ENCODE results near the gene TSSK6. TPM values are rescaled to one million over a fixed set of nuclear protein-coding genes. Genes with fewer than 3 reads are reported as not detected.

Gene TSSK6
- total RNA-seq, 2 donors from 2014 or later = 1.5 to 3.6 TPM

- TF ChIP-seq, protein P1, sequence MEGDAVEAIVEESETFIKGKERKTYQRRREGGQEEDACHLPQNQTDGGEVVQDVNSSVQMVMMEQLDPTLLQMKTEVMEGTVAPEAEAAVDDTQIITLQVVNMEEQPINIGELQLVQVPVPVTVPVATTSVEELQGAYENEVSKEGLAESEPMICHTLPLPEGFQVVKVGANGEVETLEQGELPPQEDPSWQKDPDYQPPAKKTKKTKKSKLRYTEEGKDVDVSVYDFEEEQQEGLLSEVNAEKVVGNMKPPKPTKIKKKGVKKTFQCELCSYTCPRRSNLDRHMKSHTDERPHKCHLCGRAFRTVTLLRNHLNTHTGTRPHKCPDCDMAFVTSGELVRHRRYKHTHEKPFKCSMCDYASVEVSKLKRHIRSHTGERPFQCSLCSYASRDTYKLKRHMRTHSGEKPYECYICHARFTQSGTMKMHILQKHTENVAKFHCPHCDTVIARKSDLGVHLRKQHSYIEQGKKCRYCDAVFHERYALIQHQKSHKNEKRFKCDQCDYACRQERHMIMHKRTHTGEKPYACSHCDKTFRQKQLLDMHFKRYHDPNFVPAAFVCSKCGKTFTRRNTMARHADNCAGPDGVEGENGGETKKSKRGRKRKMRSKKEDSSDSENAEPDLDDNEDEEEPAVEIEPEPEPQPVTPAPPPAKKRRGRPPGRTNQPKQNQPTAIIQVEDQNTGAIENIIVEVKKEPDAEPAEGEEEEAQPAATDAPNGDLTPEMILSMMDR (IDR thresholded peaks at IDR 0.05) = no peak
- H3K4me3 ChIP-seq = no peak overlapping the region
- no peaks in the 10 kb centered on the region for H3K27me3 ChIP-seq (replicated peaks; ENCODE audit: insufficient read depth)
- no peaks in the 10 kb centered on the region for H3K4me1 ChIP-seq (ENCODE audit: control insufficient read depth in 1 of 2, low read depth in 2 of 2)
- H3K36me3 ChIP-seq = no peaks in the 10 kb centered on the region
- no peak for ATAC-seq (ENCODE audit: insufficient number of reproducible peaks, low FRiP score, low read depth)
- H3K27ac ChIP-seq = no peak overlapping the region
- no peaks in the 10 kb centered on the region for H3K9me3 ChIP-seq
- DNase-seq (ENCODE audit: low spot score) = no peak
Observed at GRCh38 chr19:19547674-19548336, 32.5 kb upstream of the TSSK6 start.

DNA sequence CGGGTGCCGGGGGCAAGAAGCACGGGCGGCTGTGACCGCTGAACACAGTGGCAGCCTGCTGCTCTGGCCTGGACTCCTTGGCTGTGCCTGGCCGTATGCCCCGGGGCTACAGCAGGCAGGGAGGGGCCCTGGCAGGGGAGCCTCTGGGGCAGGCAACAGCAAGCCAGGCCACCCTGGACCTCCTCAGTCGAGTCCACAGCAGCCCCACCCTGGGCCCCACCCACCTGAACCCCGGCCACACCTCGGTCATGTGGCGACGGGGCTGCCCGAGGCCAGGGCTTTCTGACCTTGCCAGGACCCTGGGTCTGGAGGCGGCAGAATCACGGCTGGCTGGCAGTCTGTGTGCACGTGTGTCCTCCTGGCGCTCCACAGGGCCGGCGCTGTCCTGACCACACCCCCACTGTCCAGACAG lies 31.4 kb upstream of the TSSK6 start:
- Histone ChIP-seq H3K4me1 (ENCODE audit: control insufficient read depth in 1 of 2, low read depth in 2 of 2) (no peaks in the 10 kb centered on the region), H3K36me3 (no peaks in the 10 kb centered on the region), H3K27ac (no peak overlapping the region), H3K27me3 (replicated peaks; ENCODE audit: insufficient read depth) (no peaks in the 10 kb centered on the region), H3K4me3 (no peak overlapping the region), H3K9me3 (no peaks in the 10 kb centered on the region)
- TF ChIP-seq, protein P1 (IDR thresholded peaks at IDR 0.05) = no peak
- ATAC-seq (ENCODE audit: insufficient number of reproducible peaks, low FRiP score, low read depth) (no peak), DNase-seq (ENCODE audit: low spot score) (no peak)

- H3K4me1 ChIP-seq (ENCODE audit: control insufficient read depth in 1 of 2, low read depth in 2 of 2) = peaks cover 0 to 5% of the 10 kb centered on the region in 2 donors
- no peaks in the 10 kb centered on the region for H3K36me3 ChIP-seq
- TF ChIP-seq, protein P1 (IDR thresholded peaks at IDR 0.05) = no peak
- DNase-seq (ENCODE audit: low spot score) (no peak), ATAC-seq (ENCODE audit: insufficient number of reproducible peaks, low FRiP score, low read depth) (no peak)
- H3K27ac ChIP-seq = no peak overlapping the region
- H3K27me3 ChIP-seq (replicated peaks; ENCODE audit: insufficient read depth) = no peaks in the 10 kb centered on the region
- H3K9me3 ChIP-seq = no peaks in the 10 kb centered on the region
- no peak overlapping the region for H3K4me3 ChIP-seq
Observed at GRCh38 chr19:19545707-19546106, 30.4 kb upstream of the TSSK6 start.

DNA sequence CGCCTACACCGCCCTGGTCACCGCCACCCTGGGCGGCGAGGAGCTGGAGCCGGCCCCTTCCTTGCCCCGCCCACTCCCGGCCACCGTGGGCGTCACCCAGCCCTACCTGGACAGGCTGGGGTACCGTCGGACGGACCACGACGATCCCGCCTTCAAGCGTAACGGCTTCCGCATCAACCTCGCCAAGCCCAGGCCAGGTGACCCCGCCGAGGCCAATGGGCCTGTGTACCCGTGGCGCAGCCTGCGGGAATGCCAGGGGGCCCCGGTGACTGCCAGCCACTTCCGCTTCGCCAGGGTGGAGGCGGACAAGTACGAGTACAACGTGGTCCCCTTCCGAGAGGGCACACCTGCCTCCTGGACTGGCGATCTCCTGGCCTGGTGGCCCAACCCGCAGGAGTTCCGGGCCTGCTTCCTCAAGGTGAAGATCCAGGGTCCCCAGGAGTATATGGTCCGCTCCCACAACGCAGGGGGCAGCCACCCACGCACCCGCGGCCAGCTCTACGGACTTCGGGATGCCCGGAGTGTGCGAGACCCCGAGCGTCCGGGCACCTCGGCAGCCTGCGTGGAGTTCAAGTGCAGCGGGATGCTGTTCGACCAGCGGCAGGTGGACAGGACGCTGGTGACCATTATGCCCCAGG lies 29.7 kb upstream of the TSSK6 start:
- H3K36me3 ChIP-seq = no peaks in the 10 kb centered on the region
- DNase-seq (ENCODE audit: low spot score) = no peak
- no peak for ATAC-seq (ENCODE audit: insufficient number of reproducible peaks, low FRiP score, low read depth)
- TF ChIP-seq, protein P1 (IDR thresholded peaks at IDR 0.05) = no peak
- H3K4me3 ChIP-seq = no peak overlapping the region
- no peaks in the 10 kb centered on the region for H3K27me3 ChIP-seq (replicated peaks; ENCODE audit: insufficient read depth)
- H3K27ac ChIP-seq = no peak overlapping the region
- H3K4me1 ChIP-seq (ENCODE audit: control insufficient read depth in 1 of 2, low read depth in 2 of 2) = peaks cover 0 to 9% of the 10 kb centered on the region in 2 donors
- H3K9me3 ChIP-seq = no peaks in the 10 kb centered on the region

- H3K9me3 ChIP-seq = no peaks in the 10 kb centered on the region
- no peak overlapping the region for H3K27ac ChIP-seq
- DNase-seq (ENCODE audit: low spot score) (no peak), ATAC-seq (ENCODE audit: insufficient number of reproducible peaks, low FRiP score, low read depth) (no peak)
- H3K27me3 ChIP-seq (replicated peaks; ENCODE audit: insufficient read depth) = no peaks in the 10 kb centered on the region
- TF ChIP-seq, protein P1 (IDR thresholded peaks at IDR 0.05) = no peak
- H3K4me1 ChIP-seq (ENCODE audit: control insufficient read depth in 1 of 2, low read depth in 2 of 2) = peaks cover 0 to 12% of the 10 kb centered on the region in 2 donors
- H3K4me3 ChIP-seq = no peak overlapping the region
- H3K36me3 ChIP-seq = no peaks in the 10 kb centered on the region
Observed at GRCh38 chr19:19544257-19544953, 29.1 kb upstream of the TSSK6 start.

All from thoracic aorta (tissue), 2 donors.